ENCODE measurements around the gene LRRFIP1.

- TF ChIP-seq CTCF (IDR thresholded peaks at IDR 0.05) (no peak), EZH2 (IDR thresholded peaks at IDR 0.05) (no peak), EZH2phosphoT487 (IDR thresholded peaks at IDR 0.05) (no peak)
These were observed 54.8 kb downstream of the LRRFIP1 start for GRCh38 chr2:237682151-237682550.

Measured in neural progenitor cell (in vitro differentiated cells).